Measurements from ENCODE around the gene NCKAP5.

DNA sequence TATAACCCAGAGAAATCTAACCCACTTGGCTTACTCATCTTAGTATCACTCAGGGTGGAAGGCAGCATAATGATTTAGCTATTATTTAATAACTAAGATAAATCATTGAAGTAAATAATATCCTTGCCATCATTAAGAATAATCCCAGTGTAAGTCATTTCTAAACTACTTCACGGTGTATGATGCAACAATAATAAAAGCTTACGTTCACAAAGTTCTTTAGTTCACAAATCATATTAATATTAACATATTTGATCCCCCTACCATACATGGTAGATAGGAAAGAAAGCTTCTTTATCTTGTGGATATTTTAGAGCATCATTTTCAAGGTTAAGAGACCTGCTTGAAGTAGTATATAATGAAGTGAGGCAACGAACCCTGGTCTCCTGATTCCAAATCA is 401.0 kb downstream of the NCKAP5 start:
- TF ChIP-seq, protein P1, sequence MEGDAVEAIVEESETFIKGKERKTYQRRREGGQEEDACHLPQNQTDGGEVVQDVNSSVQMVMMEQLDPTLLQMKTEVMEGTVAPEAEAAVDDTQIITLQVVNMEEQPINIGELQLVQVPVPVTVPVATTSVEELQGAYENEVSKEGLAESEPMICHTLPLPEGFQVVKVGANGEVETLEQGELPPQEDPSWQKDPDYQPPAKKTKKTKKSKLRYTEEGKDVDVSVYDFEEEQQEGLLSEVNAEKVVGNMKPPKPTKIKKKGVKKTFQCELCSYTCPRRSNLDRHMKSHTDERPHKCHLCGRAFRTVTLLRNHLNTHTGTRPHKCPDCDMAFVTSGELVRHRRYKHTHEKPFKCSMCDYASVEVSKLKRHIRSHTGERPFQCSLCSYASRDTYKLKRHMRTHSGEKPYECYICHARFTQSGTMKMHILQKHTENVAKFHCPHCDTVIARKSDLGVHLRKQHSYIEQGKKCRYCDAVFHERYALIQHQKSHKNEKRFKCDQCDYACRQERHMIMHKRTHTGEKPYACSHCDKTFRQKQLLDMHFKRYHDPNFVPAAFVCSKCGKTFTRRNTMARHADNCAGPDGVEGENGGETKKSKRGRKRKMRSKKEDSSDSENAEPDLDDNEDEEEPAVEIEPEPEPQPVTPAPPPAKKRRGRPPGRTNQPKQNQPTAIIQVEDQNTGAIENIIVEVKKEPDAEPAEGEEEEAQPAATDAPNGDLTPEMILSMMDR (IDR thresholded peaks at IDR 0.05) = no peak
- TF ChIP-seq POLR2A (IDR thresholded peaks at IDR 0.05) = no peak
- no peak for TF ChIP-seq POLR2AphosphoS5 (IDR thresholded peaks at IDR 0.05; ENCODE audit: insufficient read depth in 1 of 2, low read depth in 1 of 2)

Data from vagina (tissue), 2 donors.